ENCODE results near the gene SCD5.

GRCh38 chr4:82754513-82755165, 44.0 kb downstream of the SCD5 start:
- no peak for TF ChIP-seq CTCF (IDR thresholded peaks at IDR 0.05)
- TF ChIP-seq POLR2A (IDR thresholded peaks at IDR 0.05) = no peak

Data from Peyer's patch (tissue), 4 donors.